Measurements from ENCODE around the gene OCA2.
"Not testable (repeated sequence)": the region's sequence is repeated elsewhere in the genome, so short reads cannot be mapped to it uniquely, and the experiment has no call there.

OCA2 gene

DNA sequence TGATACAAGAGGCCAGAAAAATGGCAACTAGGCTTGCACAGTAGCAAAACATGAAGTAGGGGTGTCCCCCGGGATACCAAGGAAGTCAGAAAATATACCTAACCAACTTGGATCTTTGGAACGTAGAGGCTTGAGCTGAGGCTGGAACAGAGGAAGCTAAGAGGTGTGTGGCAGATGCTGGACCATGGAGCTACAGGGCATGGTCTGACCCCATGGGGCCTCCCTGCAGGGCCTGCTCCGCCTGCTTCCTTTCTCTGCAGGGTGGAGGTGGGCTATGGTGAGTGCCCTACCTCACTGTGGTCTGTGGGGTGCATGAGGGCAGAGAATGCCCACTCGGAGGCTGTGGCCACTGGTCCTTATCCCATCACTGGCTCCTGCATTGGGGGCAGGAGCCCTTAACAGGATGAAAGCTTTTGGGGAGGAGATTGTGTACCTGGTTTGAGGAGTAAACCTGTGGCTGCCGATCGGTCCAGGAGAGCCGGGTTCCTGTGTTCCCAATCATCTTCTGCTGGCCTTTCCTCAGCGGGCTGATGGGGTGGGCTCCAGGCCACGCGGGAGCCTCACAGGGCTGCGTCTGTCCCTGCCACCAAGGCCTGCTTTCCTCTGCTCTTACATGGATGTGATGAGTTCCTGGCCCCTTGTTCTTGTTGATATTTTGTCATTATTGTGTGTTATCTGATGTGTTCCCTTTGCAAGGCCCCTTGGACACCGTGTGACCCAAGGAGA, 96.8 kb downstream of the OCA2 start:
- no peak for DNase-seq (ENCODE audit: low spot score)

DNA sequence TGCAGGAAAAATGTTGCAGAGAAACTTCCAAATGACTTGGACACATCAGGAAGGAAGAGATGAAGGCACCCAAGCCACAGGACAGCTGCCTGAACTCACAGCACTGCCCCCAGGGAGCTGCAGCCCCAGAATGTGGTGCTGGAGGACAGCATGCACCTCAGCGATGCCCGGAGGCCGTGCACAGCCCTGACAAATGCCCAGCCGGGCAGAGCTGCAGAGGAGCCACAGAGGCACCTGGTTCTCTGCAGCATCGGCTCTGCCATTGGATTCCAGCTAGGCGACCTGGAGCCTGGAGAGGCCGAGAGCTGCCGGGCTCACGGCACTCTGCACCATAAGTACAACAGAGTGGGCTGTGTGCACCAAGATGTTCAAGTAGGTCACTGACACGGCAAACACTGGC, 97.5 kb downstream of the OCA2 start:
- no peak for DNase-seq (ENCODE audit: low spot score)

DNA sequence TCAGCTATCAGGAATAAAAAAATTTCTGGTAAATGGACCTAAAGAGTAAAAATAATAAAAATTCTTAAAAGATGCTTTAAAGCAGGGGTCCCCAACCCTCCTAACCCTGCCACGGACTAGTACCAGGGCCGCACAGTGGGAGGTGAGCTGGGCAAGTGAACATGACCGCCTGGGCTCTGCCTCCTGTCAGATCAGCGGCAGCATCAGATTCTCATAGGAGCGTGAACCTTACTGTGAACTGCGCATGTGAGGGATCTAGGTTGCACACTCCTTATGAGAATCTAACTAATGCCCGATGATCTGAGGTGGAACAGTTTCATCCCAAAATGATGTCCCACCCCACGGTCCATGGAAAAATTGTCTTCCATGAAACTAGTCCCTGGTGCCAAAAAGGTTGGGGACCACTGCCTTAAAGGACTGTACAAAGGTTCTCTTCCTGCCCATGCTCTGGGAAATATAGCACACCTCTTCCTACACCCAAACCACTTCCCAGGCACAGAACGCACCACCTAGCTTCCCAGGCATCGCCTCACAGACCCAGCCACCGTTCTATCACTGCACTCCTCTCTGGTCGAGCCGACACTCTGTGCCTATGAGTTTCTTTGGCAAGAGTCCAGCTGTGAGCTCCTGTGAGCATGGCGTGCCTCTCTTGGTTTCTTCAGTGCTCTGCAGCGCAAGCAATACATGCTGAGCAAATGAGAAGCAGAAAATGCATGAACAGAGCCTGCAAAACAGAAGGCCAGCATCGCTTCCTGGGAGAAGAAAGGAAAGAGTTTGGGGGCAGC, 104.9 kb downstream of the OCA2 start:
- DNase-seq (ENCODE audit: low spot score): no peak

DNA sequence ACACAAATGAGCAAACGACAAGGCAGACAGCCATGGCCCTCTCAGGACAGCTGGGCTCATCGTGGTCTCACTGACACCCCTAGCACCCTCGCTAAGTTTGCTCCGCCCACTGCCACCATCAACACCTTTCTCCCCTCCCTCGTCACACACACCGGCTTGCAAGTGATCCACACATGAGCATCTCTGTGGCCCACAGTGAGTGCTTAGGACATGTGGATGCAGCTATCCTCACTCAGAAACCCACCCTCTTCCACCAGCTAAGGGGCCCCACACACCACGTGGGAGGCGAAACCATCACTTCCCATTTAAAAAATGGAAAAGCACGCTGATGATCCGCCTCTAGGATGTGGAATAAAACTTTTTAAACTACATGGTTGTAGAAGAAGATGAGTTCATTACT, 105.6 kb downstream of the OCA2 start:
- no peak for DNase-seq (ENCODE audit: low spot score)

DNA sequence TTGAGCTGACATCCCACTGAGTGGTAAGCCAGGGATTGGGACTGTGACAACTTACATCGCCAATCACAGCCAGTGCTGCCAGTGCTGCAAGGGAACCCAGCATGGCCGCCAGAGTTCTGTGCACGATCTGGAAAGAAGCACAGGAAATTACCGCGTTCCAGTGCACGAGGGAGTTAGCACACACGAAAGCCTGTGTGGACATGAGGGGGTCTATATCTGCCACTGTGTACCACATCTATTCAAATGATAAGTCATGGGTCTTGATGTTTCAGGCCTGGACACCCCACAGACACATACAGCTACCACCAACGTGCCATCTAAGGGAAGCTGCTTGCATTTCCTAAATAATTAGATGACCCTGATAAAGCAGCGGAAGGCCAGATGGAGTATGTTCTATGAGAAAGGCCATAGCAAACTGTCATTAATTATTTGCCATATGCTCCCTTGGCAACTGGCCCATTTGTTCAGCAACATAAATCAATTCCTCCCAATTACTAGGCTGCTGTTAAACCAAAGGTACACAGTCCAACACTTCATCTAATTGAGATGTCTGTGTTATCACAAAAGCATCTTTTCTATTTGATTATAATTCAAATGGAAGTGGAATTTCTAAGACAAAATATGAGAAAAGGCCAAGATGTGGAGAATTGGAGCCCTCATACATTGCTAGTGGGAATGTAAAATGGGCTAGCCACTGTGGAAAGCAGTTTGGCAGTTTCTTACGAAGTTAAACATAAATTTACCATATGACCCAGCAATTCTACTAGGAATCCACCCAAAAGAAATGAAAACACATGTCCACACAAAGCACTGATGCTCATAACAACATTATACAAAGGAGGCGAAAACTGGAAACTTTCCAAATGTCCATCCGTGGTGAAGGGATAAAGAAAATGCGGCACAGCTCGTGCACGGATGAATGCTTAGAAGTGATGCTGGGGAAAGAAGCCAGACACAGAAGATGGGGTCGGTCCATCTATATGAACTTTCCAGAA, 108.3 kb downstream of the OCA2 start:
- DNase-seq (ENCODE audit: low spot score): no peak

DNA sequence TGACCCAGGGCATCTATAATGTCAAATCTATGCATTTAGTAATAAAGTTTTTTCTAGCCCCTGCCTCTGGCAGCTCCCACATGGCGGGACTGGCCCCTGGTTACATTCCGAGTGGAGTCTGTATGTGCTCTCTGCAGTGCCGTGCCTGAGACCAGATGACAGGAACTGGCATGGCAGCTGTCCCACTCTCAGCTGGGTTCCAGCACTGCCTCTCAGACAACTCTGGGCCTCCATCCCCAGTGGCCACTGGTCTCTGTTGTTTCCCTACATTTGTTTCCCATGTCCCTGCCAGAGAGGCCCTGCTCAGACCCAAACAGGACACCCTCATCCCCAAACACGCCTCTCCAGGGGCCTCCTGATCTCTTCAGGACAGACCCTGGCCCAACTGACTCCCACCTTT, 109.3 kb downstream of the OCA2 start:
- no peak for DNase-seq (ENCODE audit: low spot score)

DNA sequence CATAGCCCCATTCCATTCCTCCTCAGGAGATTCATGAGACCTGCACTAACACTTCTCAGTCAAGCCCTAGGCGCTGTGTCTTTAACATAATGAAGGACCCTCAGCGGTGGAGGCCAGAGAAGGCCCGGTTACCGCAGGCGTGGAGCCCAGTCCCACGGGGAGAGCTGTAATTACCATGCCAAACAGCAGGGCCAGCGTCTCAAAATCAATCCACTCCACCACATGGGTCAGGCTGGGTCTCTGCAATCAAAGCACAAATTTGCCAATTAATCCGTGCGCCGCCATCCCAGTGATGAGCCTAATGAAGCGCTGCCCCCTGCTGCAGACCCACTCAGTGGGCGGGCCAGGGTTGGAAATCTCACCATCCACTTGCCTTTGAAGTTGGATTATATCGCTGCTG, 109.7 kb downstream of the OCA2 start:
- no peak for DNase-seq (ENCODE audit: low spot score)

DNA sequence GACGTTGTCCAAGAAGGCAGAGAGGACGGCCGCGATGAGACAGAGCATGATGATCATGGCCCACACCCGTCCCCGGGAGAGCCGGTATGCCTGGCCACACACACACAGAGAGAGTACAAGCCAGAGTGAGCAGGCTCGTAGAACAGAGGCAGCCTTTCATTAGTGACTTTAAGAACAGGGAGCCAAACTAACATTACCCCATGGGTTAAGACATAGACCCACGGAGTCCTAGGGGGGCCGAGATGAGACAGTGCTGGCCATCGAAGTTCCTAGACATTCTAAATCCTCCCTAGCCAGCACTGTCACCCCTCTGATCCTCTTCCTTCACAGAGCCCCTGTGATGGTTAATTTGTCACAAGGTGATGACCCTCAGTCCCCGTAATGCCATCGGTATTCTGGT, 114.0 kb downstream of the OCA2 start:
- DNase-seq (ENCODE audit: low spot score): no peak

DNA sequence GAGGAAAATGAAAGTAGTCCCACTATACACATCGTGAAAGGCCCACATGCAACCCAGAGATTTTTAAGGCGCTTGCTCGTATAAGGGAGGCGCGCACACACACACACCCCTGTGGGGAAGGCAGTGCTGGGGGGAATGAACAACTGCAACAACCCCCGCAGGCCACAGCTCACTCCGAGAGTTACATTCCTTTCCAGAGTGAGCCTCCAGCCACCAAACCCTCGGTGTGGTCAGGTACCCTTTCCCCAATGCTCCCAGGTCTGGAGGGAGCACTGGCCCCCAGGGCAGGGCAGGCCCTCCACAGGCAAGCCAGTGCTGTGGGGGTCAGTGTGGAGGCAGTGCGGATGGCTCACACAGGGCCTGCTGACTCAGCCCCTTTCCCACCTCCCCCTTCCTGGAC, 115.6 kb downstream of the OCA2 start:
- no peak for DNase-seq (ENCODE audit: low spot score)

DNA sequence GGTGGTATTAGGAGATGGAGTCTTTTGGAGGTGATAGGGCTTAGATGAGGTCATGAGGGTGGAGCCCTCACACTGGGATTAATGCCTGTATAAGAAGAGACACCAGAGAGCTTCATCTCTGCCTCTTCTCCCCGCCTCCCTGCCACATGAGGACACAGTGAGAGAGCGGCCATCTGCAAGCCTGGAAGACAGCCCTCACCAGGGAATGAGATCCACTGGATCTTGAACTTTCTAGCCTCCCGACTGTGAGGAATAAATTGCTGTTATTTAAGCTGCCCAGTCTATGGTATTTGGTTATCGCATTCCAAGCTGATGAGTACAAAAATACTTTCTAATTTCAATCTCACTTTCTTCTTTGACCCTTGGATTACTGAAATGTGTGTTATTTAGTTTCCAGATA, 121.4 kb downstream of the OCA2 start:
- DNase-seq (ENCODE audit: low spot score): no peak

DNA sequence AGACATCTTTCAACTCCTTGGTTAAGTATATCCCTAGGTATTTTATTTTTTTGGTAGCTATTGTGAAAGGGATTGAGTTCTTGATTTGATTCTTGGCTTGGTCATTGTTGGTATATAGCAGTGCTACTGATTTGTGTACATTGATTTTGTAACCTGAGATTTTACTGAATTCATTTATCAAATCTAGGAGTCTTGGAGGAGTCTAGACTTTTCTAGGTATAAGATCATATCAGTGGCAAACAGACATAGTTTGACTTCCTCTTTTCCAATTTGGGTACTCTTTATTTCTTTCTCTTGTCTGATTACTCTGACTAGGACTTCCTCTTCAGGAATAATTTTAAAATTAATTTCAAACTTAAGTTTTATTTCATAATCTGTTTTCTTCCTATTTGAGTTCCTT, 125.2 kb downstream of the OCA2 start:
- DNase-seq (ENCODE audit: low spot score): no peak

DNA sequence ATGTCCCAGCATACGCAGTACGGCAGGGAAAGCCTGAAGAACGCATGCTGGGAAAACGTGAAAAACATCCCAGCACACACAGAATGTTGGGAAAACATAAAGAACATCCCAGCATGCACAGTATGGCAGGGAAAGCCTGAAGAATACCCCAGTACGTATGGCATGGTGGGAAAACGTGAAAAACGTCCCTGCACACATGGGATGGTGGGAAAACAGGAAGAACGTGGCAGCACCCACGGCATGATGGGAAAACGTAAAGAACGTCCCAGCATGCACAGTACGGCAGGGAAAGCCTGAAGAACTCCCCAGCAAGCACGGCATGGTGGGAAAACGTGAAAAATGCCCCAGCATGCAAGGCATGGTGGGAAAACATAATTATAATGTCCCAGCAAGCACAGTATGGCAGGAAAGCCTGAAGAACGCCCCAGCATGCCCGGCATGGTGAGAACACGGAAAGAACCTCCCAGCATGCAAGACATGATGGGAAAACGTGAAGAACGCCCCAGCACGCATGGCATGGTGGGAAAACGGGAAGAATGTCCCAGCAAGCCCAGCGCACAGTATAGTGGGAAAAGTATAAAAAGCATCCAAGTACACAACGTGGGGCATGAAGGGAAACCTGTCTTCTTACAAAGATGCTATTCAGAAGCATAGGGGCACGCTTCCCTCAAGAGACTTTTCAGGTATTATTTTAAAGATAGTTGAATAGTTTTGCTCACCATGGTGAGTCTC, 128.3 kb downstream of the OCA2 start:
- no peak for DNase-seq (ENCODE audit: low spot score)

DNA sequence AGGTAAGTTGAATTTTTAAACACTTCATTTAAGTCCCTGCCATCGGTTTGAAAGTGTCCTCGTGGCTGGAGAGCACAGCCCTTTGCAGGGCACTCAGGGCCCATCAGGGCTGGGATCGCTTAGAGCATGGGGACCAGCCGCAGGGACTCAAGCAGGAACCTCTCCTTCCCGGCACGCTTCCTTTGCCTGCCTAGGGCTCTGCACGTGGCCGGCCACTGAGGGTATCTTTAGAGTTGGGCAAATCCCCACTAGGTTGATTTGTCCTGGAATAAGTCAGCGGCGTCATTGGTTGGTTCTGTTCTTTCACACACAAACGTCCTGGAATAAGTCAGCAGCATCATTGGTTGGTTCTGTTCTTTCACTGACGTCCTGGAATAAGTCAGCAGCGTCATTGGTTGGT, 131.6 kb downstream of the OCA2 start:
- no peak for DNase-seq (ENCODE audit: low spot score)

DNA sequence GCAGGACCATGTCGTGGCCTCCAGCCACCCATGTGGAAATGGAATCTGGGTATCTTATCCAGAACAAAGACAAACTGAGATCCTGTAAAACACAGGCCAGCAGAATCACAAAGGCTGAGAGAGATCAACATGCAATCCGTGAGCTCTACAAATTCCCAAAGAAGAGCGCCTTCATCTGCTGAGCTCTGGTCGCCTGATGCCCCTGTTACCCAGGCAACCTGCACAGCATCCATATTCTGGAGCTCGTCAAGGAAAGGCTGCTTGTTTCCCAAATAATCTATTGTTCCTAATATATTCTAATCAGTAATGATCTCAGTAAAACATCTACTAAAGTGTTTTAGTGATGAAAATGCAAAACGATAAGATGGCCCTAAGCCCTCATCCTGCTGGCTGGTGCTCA, 133.6 kb downstream of the OCA2 start:
- DNase-seq (ENCODE audit: low spot score): no peak

DNA sequence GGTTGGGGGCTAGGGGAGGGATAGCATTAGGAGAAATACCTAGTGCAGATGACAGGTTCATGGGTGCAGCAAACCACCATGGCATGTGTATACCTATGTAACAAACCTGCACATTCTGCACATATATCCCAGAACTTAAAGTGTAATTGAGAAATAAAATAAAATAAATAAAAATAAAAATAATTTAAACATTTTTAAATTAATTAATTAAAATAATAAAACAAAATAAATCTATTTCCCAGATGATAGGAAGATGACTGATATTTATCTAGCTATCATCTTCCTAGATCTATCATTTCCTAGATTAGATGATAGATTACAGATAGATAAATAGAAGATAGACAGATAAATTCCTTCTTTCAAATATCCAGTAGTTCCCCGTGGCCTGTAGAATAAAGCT, 137.3 kb downstream of the OCA2 start:
- DNase-seq (ENCODE audit: low spot score): no peak

DNA sequence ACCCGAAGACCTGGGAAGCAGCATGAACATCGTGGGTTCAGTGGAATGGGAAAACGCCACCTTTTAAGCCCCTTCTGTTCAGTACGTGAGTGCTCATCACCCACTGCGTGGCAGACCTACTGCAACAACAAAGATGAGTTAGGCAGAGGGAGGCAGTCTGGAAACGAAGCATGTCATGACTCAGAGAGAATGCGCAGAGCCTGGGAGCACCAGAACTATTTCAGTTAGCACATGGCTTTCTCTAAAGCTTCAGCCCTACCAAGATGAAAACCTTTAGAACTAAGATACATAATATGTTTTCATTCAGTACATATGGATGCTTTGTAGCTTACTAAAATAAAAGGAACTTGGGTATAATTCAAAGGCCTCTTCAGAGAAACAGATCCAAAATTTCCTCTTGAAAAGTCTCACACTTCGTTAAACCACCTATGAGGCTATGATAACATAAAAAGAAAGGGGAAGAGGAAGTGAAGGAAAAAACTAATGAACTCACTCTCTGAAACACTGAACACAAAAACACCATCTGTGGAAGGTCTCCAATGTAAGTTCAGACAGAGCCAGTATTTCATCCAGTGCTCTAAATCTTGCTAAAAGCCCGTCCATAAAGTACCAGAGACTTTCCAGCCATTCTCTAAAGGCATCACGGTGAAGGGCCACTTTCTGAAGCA, 140.1 kb downstream of the OCA2 start:
- DNase-seq (ENCODE audit: low spot score): no peak

DNA sequence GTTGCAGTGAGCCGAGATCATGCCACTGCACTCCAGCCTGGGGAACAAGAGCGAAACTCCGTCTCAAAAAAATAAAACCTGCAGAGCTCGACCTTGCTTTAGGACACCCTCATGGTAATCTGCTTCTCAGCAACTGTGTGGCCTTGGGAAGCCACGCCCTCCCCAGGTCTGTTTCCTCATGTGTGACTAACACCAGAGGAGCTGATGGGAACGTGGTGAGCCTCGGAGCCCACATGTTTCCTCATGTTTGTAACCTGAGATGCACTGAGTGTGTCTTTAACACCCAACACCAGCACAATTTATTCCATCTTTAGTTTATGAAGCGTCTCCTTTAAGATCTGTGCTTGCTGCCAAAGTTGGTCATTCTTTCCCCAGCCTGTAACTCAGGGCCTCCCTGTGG, 142.8 kb downstream of the OCA2 start:
- DNase-seq (ENCODE audit: low spot score): no peak

DNA sequence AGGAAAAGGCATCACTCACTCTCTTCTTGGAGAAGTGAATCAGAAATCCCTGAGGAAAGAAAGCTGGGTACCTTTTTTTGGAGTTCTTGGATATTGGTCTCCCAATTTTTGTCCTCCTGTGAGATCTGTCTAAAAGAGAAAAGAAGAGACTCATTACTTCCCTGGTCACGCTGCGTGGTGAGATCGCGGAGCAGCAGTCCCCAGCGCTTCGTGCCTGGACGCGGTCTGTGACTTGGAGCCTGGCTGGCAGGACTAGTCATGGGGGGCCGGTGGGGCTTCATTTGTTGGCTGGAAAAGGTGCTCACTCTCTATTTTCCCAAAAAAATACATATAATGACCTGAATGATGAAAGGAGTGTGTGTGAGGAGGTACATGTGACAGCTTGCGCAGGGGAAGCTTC, 144.0 kb downstream of the OCA2 start:
- no peak for DNase-seq (ENCODE audit: low spot score)

DNA sequence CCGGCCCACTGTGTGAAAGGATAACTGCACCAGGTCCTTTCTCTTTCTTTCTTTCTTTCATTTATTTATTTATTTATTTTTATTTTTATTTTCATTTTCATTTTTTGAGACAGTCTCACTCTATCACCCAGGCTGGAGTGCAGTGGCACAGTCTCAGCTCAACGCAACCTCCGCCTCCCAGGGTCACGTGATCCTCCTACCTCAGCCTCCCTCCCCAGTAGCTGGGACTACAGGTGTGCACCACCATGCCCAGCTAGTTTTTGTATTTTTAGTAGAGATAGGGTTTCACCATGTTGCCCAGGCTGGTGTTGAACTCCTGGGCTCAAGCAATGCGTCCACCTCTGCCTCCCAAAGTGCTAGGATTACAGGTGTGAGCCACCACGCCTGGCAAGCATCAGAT, 146.5 kb downstream of the OCA2 start:
- DNase-seq (ENCODE audit: low spot score): not testable (repeated sequence)

DNA sequence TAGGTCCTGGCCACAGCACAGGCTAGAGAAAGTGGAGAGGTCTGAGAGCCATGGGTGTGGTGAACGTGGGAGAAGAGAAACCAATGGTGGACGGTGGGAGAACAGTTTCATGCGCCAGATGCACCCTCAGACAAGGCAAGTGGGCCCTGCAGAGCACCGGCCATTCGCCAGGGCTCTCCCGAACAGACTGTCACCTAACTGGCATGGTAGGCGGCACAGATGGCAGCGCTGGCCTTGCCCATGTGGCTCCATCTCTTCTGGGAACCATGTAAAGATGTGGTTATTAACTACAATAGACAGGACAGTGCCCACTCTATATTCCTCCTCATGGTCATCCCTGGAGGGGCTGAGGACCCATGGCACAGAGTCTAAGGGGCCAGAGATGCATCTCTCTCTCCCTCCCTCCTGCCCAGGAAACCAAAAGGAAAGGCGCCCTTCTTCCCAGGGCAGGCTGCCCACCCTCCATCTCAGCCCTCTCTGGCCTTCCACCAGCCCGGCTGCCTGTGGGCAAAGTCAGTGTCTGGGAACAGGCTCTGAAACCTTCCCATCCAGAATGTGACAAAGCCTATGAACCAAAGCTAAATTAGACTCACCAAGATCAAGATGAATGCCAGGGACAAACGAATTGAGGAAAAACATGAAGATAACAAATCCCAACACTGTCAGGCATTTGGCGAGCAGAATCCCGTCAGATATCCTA, 147.8 kb downstream of the OCA2 start:
- DNase-seq (ENCODE audit: low spot score): no peak

DNA sequence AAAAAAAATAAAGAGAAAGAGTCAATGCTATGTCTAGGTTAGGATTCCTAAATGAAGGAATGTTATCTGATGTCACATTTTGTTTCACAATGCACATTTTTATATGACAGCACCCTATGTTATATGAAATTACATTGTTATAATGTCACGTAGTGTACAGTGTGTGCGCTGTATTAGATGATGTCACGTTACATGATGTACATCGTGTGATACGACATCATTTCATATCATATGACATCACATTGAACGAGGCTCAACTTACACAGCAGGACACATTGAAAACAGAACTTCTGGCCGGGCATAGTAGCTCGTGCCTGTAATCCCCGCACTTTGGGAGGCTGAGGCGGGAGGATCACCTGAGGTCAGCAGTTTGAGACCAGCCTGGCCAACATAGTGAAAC, 150.0 kb downstream of the OCA2 start:
- no peak for DNase-seq (ENCODE audit: low spot score)
